ENCODE measurements around the gene OR1I1.

GRCh38 chr19:15045506-15045905 lies 36.5 kb upstream of the OR1I1 start:
- no peak for TF ChIP-seq CTCF (conservative IDR thresholded peaks at IDR 0.05)
- TF ChIP-seq ZFX (IDR thresholded peaks at IDR 0.05): no peak
